Suppressor macrophage (primary cell): ENCODE measurements around the gene SMC4.
"Not testable (repeated sequence)": the region's sequence is repeated elsewhere in the genome, so short reads cannot be mapped to it uniquely, and the experiment has no call there.

Experiments used
- DNase-seq, 4 experiments: peaks; one replicate each; pipeline ENCODE4 v3.0.0-alpha.2; 2020 to 2022

The SMC4 gene

DNA sequence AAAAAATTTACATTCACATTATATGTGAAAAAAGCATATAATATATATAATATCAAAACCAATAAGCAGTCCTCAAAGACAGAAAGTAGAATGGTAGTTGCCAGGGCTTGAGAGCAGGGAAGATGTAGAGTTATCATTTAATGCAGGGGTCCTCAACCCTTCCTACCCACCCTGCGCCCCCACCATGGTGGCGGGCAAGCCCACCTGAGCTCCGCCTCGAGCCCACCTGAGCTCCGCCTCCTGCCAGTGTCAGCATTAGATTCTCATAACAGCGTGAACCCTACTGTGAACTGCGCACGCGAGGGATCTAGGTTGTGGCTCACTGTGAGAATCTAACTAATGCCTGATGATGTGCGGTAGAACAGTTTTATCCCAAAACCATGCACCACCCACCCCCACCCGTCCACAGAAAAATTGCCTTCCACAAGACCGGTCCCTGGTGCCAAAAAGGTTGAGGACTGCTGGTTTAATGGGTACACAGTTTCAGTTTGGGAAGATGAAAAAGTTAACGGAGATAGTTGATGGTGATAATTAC is 47.1 kb downstream of the SMC4 start:
- DNase-seq, result no peak

DNA sequence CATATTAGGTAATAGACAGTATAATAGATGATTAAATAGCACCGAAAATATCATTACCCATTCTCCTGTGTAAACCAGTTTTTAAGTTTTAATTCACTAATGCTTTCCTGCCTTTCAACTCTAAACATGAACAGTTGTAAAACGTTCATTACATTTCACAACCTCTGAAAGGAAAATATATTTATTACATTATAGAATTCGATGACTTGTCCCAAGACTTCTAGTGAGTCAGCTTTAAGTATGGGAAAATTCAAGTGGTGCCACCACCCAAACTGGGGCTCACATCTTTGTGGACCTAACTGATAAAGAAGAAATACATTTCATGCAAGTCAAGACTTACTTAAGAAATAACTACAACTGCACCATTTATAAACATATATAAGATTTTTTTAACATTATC is 48.1 kb downstream of the SMC4 start:
- no peak for DNase-seq

DNA sequence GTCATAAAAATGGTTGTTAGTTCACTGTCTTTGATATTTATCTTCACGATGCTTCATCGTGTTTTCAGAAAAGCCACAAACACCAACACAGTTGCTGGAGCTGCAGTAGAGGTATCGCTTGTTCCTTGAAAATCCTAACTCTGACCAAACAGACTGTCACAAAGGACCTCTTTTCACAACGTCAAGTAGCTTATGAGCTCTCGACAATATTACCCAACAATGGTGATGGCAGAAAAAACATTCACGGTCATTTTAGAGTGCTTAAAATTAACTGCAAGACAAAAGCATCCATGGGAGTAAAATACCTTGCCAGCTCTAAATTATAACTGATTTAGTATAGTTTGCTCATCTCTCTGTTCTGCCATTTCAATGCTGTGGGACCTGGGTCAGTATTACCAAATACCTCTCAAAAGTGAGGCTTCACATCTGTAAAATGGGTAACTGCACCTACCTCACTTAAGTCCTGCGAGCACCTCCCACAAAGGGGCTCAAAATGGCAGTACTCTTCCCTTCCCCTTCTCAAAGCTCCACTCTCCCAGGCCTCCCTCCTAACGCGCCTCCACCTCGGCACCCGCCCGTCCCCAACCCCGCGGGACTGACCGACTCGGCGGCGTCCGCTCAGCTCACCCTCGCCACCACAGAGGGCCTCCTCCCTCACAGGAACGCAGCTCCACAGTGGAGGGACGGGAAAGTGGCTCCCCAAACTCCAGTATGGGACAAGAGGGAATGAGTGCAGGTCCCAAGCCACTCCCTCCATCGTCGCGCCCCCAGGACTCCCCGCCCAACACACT is 49.6 kb downstream of the SMC4 start:
- peak; percentile 2 to 72 (median 54) for DNase-seq

DNA sequence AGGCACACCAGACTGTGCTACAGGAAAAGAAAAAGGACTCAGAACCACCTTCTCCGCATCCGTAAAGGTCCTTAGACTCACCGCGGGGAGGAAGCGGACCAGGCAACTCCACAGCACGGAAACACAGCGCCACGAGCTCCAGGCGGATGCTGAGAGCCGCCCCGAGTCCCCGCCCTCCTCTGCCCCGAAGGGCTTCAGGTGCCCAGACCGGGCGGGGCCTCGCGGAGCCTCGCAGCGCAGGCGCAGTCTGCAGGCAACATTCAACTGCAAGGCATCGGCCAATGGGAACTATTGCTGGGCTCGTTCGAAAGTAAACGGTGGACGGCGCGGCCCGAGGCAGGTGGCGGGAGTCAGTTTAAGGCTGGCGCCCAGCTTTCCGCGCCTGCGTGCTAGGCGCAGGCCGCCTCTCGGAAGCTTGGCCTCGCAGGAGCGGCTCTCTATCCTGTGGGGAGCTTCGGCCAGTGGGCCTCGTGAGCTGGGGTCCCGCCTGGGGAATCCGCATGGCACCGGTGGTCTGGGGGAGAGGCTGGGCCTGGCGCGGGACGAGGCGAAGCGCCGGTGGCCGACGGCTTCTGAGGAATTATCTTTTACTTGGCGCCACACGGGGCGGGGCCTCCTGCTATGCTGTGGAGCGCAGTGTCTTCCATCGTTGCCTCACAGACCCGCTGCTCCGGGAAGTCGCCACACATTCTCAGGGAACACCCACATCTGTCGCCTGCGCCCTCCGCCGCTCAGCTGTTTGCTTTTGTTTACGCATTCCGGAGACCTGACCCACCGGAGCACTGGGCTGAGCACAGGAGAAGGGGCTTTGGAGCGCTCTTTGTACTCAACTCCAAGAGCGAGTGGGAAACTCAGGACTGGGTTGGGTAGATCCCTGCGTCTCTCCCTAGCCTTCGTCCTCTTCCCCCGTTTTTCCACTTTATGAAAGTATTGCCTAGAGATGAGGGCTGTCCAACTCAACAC is 50.5 kb downstream of the SMC4 start, which contains the start of gene TRIM59:
Gene TRIM59 (minus strand): TSS at position 151 of the 963 bp plus-strand sequence. CDS start 10,603 bp downstream, outside the sequence.
- DNase-seq, result peak; percentile 93 to 95 (median 94)

DNA sequence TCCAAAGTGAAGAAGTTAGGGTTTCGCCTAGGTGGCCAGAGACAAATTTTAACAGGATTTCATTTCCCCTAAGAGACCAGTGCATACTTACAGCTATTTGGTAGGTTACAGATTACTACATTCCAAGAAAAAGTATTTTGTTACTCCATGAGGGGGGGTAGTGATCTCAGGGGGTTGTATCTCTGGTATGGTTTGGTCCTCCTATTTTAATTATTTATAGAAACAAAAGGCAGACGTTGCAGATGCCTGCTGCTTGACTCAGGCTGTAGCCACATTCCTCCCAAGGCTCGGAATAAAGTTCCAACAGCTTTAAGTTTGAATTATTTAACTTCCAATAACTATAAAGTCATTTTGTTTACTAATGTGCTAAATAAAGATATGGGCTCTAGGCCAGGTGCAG is 51.4 kb downstream of the SMC4 start:
- no peak for DNase-seq

DNA sequence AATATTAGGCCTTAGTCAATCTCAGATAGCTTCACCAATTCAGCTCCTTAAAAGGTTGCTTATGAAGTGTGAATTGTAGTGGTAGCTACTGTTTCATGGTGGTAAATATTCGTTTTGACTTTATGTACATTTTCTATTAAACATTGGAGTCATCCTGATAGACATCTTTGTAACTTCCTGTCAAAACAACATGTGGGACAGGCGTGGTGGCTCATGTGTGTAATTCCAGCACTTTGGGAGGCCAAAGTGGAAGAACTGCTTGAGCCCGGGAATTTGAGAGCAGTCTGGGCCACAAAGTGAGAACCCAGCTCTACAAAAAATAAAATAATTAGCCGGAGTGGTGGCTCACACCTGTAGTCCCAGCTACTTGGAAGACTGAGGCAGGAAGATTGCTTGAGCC is 52.2 kb downstream of the SMC4 start:
- DNase-seq, result no peak

DNA sequence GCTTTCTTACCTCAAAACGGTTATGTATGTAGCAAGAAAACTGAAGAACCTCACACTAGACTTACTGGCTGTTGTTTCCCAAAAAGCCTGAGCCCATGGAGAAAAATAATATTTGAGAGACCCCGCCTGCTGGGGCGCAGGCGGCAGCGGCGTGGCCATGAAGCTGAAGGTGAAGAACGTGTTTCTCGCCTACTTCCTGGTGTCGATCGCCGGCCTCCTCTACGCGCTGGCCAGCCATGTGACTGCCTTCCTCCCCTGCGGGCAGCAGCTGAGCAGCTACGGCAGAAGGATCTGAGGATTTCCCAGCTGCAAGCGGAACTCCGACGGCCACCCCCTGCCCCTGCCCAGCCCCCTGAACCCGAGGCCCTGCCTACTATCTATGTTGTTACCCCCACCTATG is 52.8 kb downstream of the SMC4 start:
- not testable (repeated sequence) for DNase-seq

DNA sequence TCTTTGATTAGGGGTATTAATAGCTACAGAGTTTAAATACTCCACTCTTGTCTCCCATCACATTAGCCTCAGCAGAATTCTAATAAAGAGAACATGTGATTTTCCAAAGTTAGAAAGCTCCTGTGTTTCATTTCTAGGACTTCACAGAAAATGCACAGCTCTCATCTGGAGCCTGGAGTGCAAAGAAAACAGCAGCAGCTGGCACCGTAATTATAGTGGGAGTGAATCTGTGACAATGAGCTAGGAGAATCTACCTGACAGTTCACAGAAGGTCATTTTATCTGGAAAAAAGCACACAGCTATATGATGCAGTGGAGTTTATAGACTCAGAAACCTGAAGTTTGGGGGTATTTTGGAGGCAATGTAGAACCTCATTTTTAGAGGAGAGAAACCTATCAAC is 55.5 kb downstream of the SMC4 start:
- DNase-seq, result no peak

DNA sequence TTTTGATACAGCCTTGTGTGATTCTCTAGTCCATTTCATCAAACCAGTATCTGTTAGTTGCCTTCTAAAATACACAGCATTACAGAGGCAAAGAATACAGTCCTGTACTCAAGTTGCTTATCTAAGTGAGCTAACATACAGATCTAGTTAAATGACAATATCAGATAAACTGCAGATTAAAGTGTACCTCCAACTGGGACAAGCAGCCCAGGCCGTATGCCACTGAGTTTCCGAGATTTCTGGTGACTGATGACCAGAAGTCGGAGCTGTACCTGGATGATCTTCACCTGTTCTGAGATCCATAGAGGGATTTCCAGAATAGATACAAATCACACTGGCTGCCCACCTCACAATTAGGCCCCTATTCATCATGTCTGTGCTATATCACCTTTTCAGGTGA is 56.4 kb downstream of the SMC4 start:
- DNase-seq, result no peak

DNA sequence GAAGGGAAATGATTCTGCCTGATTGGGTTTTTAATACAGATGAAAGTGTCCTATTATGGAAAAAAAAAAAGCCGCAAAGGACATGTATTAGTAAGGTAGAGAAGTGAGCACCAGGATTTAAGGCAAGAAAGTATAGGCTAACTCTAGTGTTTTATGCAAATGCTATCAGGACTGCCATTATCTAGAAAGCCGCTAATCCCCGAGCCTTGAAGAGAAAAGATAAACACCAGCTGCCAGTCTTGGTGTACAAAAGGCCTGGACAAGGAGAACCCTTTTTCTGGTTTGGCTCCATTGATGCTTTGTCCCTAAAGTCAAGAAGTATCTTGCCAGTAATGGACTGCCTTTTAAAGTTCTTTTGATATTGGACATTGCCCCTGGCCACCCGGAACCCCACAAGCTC is 58.7 kb downstream of the SMC4 start:
- DNase-seq, result no peak

DNA sequence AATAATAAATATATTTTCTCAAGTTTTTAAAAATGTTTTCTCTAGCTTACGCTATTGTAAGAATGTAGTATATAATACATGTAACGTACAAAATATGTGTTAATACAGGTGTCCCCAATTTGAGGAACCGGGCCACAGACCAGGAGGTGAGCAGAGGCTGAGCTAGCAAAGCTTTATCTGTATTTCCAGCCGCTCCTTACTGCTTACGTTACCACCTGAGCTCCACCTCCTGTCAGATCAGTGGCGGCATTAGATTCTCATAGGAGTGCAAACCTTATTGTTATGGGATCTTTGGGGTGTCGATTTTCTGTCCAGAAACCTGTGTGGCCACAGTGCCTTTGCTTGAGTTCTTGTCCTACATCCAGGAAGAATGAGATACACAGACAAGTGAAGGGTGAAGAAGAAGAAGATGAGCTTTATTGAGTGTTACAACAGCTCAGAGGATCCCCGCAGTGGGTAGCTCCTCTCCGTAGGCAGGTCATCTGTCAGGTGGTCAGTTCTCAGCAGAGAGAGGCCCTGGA is 60.1 kb downstream of the SMC4 start:
- DNase-seq, result no peak

DNA sequence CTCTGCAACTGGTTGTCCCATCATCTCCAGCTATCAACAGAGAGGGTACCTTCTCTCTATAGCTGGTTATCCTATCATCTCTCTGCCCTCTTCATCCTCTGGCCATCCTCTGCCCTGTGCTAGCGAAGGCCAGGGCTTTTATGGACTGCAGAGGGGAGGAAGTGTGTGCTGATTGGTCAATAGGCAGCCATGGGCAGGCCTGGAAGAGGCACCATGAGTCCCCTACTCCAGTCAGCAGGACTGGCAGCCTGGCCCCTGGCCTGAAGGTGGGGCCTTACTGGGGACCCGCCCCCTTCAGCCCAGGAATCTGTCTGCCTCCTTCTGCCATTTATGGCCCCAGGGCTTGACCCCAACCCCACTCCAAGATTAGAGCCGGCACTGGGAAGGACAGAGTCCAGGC is 60.6 kb downstream of the SMC4 start:
- DNase-seq, result no peak

DNA sequence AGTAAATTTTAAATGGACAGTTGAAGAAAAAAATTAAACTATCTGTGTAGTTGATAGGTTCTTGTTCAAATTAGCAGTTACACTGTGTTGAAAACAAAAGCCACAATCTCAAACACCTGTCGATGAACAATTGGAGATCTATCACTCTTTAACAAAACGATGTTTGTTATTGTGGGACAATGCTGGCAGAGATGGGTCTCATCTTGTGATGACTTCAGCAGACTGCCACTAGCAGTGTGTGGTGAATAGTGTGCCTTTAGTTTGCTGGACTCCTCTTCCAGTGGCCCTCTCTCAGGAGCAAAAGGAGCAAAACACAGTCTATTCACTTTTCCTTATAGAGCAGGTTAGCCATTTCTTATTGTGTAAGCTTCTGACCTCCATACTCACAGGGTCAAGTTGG is 64.9 kb downstream of the SMC4 start:
- no peak for DNase-seq

DNA sequence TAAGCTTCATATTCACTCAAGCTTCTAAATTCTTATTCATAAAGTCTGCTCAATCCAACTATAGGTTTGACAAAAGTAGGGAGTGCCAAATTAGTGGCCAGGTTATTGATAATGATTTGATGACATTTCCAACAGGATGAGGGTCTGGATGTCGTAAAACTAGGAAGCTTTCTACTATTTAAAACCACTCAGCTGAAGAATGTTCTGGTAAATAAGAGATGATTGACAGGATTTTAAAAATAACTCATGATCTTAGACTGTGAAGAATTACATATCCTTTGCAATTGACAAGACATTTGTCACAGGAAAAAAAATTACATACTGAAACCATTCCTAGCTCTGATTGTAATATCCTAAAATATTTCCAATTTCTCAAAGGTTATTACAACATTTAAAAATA is 65.5 kb downstream of the SMC4 start:
- DNase-seq, result no peak

DNA sequence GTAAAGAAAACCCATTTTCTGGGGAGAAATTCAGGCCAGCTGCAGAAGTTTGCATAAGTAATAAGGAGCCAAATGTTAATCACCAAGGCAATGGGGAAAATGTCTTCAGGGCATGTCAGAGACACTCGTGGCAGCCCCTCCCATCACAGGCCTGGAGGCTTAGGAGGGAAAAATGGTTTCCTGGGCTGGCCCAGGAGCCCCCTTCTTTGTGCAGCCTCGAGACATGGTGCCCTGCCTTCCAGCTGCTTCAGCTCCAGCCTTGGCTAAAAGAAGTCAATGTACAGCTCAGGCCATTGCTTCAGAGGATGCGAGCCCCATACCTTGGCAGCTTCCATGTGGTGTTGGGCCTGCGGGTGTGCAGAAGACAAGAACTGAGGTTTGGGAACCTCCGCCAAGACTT is 70.7 kb downstream of the SMC4 start:
- no peak for DNase-seq

DNA sequence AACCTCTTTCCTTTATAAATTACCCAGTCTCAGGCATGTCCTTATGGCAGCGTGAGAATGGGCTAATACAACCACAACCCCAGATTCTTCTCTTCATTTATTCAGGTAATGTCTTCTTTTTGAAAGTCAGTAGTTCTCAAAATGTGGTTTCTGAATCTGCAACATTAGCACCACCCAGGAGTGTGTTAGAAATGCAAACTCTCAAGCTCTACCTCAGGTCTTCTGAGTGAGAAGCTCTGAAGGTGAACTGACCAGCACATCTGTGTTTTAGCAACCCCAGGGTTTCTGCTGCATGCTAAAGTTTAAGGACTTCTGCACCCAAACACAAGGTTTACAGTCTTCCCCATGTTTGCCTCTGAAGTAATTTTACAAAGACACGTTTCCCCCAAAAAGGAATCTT is 72.4 kb downstream of the SMC4 start:
- no peak for DNase-seq

DNA sequence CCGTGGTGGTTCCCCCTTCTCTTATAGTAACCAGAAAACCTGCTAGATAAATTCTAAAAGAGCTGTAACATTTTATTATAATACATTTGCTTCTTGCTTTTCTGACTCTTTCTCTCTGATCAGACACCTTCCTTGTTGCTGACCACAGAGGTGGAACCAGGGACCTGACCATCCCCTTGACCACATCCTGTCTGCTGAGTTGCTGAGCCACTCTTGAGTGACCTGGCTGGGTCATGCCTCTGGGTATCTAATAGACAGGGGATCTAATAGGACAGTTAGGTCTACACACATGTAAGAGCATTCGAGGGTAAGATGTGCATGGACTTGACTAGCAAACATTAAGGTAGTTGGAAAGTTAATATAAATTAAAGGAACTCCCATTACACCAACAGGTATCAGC is 72.9 kb downstream of the SMC4 start:
- DNase-seq, result no peak

DNA sequence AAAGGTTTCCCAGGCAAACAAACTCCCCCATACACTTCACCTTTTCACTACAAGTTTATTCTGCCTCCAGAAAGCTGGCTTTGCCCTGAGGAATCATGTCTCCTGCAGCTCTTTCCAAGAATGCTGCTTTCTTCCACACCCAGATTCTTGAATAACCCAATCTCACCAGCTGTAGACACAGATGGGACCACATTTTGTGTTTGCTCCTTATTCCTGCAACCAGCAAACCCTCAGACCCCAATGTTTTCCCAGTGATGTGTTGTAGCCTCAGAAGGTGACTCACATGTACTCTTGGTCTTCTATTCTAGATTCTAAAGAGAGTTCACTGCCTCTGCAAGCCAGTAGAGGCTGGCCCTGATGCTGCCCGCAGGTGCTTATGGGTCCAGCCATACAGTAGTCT is 73.8 kb downstream of the SMC4 start:
- DNase-seq, result no peak

DNA sequence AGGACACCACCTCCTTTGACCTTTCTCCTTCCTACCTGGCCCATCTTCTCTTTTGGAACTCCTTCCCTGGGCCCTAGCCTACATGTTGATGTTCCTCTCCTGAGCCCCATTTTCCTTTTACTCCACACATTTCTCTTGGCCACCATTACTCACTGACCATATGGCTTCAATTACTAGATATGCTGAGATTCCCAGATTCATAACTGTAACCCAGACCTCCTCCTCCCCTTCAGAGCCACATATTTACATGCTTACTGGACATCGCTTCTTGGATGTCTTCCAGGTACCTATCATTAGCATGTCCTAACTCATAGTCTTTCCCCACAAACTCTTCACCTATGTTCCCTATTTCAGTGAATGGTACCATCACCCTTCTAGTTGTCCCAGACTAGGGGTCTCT is 74.5 kb downstream of the SMC4 start:
- DNase-seq, result no peak

DNA sequence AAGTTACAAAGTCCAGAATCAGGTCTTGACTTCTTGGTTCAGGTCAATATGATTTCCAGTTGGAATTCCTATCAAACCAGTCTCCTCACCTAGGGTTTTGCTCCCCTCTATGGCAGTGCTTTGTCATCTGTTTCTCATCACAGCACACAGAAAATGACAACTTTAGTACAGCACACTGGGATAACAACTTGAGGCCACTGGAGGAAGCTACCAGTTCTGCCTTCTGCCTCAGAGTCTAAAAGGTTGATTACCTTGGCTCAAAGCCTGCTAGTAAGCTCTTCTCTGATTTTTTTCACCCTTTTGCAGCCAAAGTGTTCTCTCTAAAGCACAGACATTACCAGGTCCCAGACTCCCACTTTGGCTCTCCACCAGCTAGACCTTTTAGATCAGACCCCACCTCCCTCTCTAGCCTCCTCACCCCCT is 75.0 kb downstream of the SMC4 start:
- DNase-seq, result no peak

DNA sequence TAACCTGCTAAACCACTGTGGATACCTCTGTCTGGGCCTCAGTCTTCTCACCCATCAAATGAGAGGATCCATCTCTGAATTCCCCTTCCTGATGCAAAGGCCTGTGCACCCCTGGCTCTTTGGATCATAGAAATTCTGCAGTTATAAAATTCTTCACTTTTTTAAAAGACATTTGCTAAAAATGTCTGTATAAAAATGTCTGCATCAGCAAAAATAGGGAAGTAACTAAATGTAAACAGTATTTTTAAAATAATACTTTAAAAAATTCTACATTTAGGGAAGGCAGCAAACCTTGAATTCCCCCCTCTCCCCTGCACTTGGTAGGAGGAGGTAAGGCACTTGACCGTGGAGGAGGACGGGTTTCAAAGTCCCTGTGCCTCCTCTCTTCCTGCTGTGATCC is 75.7 kb downstream of the SMC4 start:
- DNase-seq, result no peak

DNA sequence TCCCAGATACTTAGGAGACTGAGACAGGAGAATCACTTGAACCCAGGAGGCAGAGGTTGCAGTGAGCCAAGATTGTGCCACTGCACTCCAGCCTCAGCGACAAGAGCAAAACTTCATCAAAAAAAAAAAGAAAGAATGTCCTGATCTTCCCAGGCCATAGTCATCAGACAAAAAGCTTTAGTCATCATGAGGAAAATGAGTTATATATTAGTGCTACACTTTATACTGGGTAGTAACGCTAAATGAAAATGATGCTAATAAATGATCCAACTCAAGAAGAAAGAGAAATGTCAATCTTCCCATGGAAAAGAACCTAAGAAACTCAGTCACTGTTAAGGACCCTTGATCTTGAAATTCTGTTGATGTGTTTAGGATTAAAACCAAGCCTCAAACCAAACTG is 76.4 kb downstream of the SMC4 start:
- no peak for DNase-seq

DNA sequence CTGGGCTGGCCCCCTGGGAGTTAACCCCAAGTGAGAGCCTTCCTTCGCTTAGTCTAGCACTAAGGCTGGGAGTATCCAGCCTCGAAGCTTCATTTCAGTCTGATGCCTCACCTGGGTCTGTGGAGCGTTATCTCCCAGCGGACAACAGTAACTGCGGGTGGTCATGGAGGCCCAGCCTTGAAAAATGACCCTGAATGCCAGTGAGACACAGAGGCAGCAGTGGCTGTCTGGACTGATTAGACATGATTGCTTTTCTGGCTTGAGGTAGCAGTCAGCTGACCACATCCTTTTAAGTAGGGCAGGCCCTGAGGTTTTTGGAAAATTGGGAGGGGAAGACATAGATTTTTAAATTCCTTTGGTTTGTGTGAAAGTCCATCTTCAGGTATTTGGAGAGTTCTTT is 78.3 kb downstream of the SMC4 start:
- DNase-seq, result no peak
